Jurkat, Clone E6-1 (cell line): ENCODE data around the gene DMRTB1. TPM values are rescaled to one million over a fixed set of nuclear protein-coding genes. Genes with fewer than 3 reads are reported as not detected.

ENCODE experiments used
- DNase-seq: peaks from one replicate; pipeline ENCODE4 v3.0.0-alpha.2; 2011; ENCODE audit warnings: low read depth, low spot score
- H3K4me3 ChIP-seq: 2 replicates; pipeline ENCODE4 v1.5.1; 2011; ENCODE audit warnings: mild to moderate bottlenecking, low read length, control low read depth, moderate library complexity
- polyA plus RNA-seq: library from polyadenylated mRNA; unstranded; fragments of >200 nt; gene quantifications from one replicate; pipeline ENCODE4 v1.2.1, GENCODE V29; 2012; ENCODE audit warnings: missing spikeins; ENCODE audit not compliant: insufficient read length, insufficient read depth

The DMRTB1 gene
- not detected for polyA plus RNA-seq

DNA sequence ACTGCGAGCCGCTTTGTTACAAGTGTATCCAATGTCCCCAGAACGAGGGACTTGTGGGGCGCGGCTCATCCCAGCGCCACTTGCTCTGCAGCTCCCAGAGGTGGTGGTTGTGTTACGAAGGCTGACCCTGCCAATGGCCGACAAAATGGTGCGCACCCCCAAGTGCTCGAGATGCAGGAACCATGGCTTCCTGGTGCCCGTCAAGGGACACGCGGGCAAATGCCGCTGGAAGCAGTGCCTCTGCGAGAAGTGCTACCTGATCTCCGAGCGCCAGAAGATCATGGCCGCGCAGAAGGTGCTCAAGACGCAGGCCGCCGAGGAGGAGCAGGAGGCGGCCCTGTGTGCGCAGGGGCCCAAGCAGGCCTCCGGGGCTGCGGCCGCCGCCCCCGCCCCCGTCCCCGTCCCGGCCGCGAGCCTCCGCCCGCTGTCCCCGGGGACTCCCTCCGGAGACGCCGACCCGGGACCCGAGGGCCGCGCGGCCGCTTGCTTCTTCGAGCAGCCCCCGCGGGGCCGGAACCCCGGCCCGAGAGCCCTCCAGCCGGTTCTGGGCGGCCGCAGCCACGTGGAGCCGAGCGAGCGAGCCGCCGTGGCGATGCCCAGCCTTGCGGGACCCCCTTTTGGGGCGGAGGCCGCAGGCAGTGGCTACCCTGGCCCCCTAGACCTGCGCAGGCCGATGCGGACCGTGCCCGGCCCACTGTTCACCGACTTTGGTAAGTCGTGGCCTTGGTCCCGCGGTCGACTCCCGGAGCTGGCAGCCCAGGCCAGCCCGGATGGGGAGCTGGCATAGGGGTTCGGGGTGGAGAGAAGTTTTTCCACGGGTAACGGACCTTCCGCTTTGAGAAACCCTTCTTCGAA is at the start of gene DMRTB1:
DMRTB1 (plus strand) TSS at position 79 of the 855 bp plus-strand sequence; CDS start at position 134, 55 bp downstream.
- no peak for DNase-seq
- no peak within 1 kb of the TSS for H3K4me3 ChIP-seq

DNA sequence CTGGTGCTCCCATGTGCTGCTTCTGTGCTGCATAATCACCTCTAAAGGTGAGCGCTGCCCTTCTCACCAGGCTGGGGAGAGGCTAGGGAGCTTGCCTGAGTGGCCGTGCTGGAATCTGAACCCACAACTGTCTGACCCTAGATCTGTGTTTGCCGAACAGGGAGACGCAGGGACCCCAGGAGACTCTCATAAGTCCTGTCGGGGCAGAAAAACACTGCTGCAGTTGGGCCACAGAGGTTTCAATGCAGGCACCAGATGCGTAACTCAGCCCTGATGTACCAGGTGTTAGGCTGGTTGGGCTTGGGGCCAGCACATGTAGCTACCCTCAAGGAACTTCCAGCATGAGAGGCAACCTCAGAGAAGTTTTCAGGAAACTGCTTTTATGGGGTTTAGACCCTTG is 49.5 kb upstream of the DMRTB1 start:
- no peak overlapping the region for H3K4me3 ChIP-seq

GRCh38 chr1:53410100-53410541 is 49.1 kb upstream of the DMRTB1 start:
- DNase-seq: no peak
- no peak overlapping the region for H3K4me3 ChIP-seq

More for the DNA sequence above, 49.5 kb upstream of the DMRTB1 start:
- no peak for DNase-seq

DNA sequence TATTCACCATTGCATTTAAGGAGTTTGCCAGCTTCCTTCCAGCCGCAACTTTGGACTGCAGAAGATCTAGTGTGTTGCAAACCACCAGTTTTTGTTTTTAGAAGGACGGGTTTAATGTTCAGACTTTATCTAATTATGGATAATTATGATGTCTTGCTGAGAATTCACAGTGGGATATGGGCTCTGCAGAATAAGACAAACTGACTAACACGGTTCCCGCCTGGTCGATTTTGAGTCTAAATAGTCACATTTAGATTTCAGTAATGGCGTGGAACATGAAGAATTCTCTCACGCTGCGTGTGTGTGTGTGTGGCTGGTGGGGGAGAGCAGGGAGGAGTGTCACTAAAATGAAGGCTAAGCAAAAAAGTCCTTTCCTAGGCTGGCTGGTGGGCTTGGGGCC is 48.5 kb upstream of the DMRTB1 start:
- no peak for DNase-seq
- no peak overlapping the region for H3K4me3 ChIP-seq

GRCh38 chr1:53411541-53412152 is 47.6 kb upstream of the DMRTB1 start:
- DNase-seq: no peak

GRCh38 chr1:53412285-53413174 is 46.7 kb upstream of the DMRTB1 start:
- no peak for DNase-seq
- no peak overlapping the region for H3K4me3 ChIP-seq

More at GRCh38 chr1:53411541-53412152, 47.6 kb upstream of the DMRTB1 start:
- no peak overlapping the region for H3K4me3 ChIP-seq

DNA sequence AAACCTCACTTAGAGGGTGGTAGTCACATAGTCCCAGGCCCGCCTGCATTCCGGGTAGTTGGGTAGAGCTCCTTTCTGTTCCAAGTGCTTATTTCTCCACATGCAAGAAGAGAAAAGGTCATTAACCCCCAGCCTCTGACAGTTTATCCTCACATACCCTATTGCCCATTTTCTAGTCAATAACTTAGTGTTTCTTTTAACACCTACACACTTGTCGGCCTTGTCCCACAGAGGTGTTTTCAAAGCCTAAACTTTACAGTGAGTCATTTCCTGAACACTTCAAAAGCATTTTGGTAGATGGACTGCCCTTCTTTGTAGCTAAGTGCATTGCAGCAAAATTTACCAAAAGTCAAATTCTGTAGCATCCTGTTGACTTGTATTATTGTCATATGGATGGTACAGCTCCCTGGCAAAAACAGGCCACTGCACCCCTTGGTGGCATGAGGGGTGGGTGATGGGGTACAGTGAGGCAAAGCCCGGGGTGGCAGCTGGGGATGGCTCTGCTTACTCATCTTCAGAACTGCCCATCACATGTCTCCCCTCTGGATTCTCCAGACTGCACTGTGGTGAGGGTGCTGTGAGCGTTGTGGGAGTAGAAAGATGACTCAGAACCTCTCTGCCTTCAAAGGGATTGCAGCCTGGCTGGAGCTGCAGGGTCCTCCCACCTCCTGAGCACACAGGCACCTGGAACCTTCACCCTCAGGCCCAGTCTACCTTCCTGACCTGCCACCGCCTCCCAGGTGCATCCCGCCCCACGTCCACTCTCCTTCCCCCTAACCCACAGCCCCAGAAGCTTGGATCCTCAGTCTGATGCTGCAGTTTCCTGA is 45.8 kb upstream of the DMRTB1 start:
- no peak overlapping the region for H3K4me3 ChIP-seq
- no peak for DNase-seq

DNA sequence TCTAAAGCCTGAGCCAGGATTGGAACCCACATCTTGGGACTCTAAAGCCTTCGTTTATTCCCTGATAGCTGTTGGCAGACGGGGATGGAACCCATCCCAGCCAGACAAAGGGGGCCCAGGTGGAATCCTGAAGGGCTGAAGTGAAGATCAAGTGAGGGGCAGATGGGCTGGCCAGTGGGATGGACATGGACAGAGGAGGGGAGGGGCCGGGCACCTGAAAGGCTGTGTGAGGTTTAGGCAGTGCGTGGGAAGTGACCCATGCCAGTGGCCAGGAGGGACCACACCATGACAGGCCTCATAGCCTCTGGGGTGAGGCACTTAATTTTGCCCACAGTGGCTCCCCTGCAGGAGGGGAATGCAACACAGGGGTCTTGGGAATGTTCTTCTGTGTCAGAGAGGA is 44.6 kb upstream of the DMRTB1 start:
- no peak for DNase-seq
- H3K4me3 ChIP-seq: no peak overlapping the region

GRCh38 chr1:53415432-53415831 is 43.8 kb upstream of the DMRTB1 start:
- no peak overlapping the region for H3K4me3 ChIP-seq
- DNase-seq: no peak

GRCh38 chr1:53416269-53416813 is 42.9 kb upstream of the DMRTB1 start:
- no peak for DNase-seq
- H3K4me3 ChIP-seq: no peak overlapping the region

- DNase-seq: no peak
- no peak overlapping the region for H3K4me3 ChIP-seq
Observed at GRCh38 chr1:53417074-53417511, 42.1 kb upstream of the DMRTB1 start.

- H3K4me3 ChIP-seq: no peak overlapping the region
- DNase-seq: no peak
Observed at GRCh38 chr1:53419034-53419433, 40.2 kb upstream of the DMRTB1 start.

DNA sequence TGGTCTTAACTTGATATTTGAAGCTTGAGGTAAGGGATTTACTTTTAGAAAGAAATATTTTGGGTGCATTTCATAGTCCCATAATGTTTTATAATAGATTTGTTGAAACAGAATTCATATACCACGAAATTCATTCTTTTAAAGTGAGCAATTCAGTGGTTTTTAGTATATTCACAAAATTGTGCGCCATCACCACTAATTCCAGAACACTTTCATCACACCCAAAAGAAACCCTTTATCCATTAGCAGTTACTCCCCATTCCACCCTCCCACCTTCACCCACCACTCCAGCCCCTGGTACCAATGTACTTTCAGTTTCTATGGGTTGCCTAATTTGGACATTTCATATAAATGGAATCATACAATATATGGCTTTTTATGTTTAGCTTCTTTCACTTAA is 38.9 kb upstream of the DMRTB1 start:
- no peak overlapping the region for H3K4me3 ChIP-seq
- no peak for DNase-seq

- no peak for DNase-seq
- H3K4me3 ChIP-seq: no peak overlapping the region
Observed at GRCh38 chr1:53421208-53421607, 38.0 kb upstream of the DMRTB1 start.

GRCh38 chr1:53430261-53430660 is 28.9 kb upstream of the DMRTB1 start:
- no peak for DNase-seq
- no peak overlapping the region for H3K4me3 ChIP-seq

GRCh38 chr1:53430779-53431178 is 28.4 kb upstream of the DMRTB1 start:
- no peak overlapping the region for H3K4me3 ChIP-seq
- DNase-seq: no peak

DNA sequence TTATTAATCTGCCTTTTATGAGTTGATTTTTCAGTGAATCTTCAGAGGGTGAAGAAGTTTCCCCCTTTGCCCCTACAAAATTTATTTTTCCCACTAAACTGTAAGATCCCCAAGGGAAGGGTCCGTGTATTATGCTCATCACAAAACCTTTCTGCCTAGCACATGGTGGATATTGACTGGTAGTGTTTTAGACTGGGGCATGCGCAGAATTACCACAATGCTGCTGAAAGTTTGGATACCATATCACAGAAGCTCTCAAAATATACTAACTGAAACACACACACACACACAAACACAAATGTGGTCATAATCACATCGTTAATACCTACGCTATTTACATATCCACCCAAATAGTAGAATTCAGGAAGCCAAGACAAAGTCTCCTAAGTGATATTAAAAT is 28.0 kb upstream of the DMRTB1 start:
- no peak for DNase-seq
- no peak overlapping the region for H3K4me3 ChIP-seq

DNA sequence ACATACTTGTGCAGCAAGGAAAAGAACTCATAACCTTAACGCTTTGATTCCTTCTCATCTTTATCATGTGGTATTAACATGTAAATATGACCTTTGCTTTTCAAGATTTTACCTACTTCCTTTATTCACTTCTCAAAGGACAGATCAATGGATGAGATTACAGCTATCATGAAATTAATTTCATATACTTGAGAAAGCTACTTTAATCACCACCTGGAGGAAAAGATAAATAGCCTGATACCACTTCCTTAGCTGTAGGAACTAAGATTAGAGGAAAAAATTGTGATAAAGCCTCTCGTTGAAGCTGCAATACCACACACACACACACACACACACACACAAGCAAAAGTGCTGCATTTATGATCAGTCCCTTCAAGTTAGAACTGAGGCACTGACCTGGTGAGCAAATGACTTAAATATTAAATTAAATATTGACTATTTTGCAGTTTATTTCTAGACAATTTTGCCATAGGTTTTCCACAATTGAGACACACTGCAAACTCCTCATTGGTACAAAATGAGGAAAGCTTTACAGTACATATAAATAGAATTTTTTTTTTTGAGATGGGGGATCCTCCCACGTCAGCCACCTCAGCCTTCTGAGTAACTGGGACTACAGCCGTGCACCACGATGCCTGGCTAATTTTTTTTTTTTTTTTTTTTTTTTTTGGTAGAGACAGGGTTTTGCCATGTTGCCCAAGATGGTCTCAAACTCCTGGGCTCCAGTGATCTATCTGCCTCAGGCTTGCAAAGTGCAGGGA is 27.2 kb upstream of the DMRTB1 start:
- peak; percentile 83 for DNase-seq
- H3K4me3 ChIP-seq: no peak overlapping the region
